Astrocyte (in vitro differentiated cells and primary cell): ENCODE measurements around the gene EPS8. TPM values are rescaled to one million over a fixed set of nuclear protein-coding genes. Genes with fewer than 3 reads are reported as not detected.
A peak's percentile ranks its signal among the peaks of the same experiment; 100 is the strongest.

Experiments used
- DNase-seq: peaks from one replicate; pipeline ENCODE4 v3.0.0-alpha.2; 2010; ENCODE audit warnings: low read depth
- FAIRE-seq: peaks from 2 replicates; lab custom pipeline; 2011; peaks lifted over from hg19 to GRCh38; lab: Jason Lieb, UNC
- H2AFZ ChIP-seq: 2 replicates; pipeline ENCODE4 v1.6.0; 2012; ENCODE audit warnings: low read depth, low read length, inconsistent platforms
- H3K27ac ChIP-seq: 2 replicates; pipeline ENCODE4 v1.5.1; 2011; ENCODE audit warnings: low read depth, low read length, inconsistent platforms
- H3K27me3 ChIP-seq: 2 replicates; pipeline ENCODE4 v1.6.0; 2011; ENCODE audit warnings: low read length, inconsistent platforms; ENCODE audit not compliant: insufficient read depth
- H3K36me3 ChIP-seq: 2 replicates; pipeline ENCODE4 v1.5.1; 2011; ENCODE audit warnings: low read length, inconsistent platforms; ENCODE audit not compliant: insufficient read depth
- H3K4me1 ChIP-seq: 2 replicates; pipeline ENCODE4 v1.5.1; 2011; ENCODE audit warnings: low read length, inconsistent platforms; ENCODE audit not compliant: insufficient read depth
- H3K4me2 ChIP-seq: 2 replicates; pipeline ENCODE4 v1.6.0; 2012; ENCODE audit warnings: low read length, inconsistent platforms
- H3K4me3 ChIP-seq: 2 replicates; pipeline ENCODE4 v1.5.1; 2011; ENCODE audit warnings: low read depth, mild to moderate bottlenecking, low read length, inconsistent platforms; ENCODE audit not compliant: insufficient read depth
- H3K79me2 ChIP-seq: 2 replicates; pipeline ENCODE4 v1.6.0; 2012; ENCODE audit warnings: mild to moderate bottlenecking, low read length, inconsistent platforms; ENCODE audit not compliant: insufficient read depth
- H3K9ac ChIP-seq: 2 replicates; pipeline ENCODE4 v1.6.0; 2012; ENCODE audit warnings: mild to moderate bottlenecking, low read length, inconsistent platforms
- H3K9me3 ChIP-seq: 2 replicates; pipeline ENCODE4 v1.5.1; 2012; ENCODE audit warnings: low read depth, mild to moderate bottlenecking, low read length, inconsistent platforms; ENCODE audit not compliant: insufficient read depth
- H4K20me1 ChIP-seq: 2 replicates; pipeline ENCODE4 v1.6.0; 2012; ENCODE audit warnings: low read length, inconsistent platforms; ENCODE audit not compliant: insufficient read depth
- H3K27ac Mint-ChIP-seq: one replicate; pipeline ENCODE4 v1.8.0; 2021; ENCODE audit warnings: mild to moderate bottlenecking, mixed read lengths; ENCODE audit not compliant: unreplicated experiment
- H3K27me3 Mint-ChIP-seq: one replicate; pipeline ENCODE4 v1.8.0; 2021; ENCODE audit warnings: low read depth, mixed read lengths; ENCODE audit not compliant: unreplicated experiment
- H3K36me3 Mint-ChIP-seq: one replicate; pipeline ENCODE4 v1.8.0; 2021; ENCODE audit warnings: low read depth, mixed read lengths; ENCODE audit not compliant: unreplicated experiment
- H3K4me1 Mint-ChIP-seq: one replicate; pipeline ENCODE4 v1.8.0; 2021; ENCODE audit warnings: low read depth, mixed read lengths; ENCODE audit not compliant: unreplicated experiment
- H3K4me3 Mint-ChIP-seq: one replicate; pipeline ENCODE4 v1.8.0; 2021; ENCODE audit warnings: mild to moderate bottlenecking, moderate library complexity, mixed read lengths; ENCODE audit not compliant: unreplicated experiment
- H3K9me3 Mint-ChIP-seq: one replicate; pipeline ENCODE4 v1.8.0; 2021; ENCODE audit warnings: mild to moderate bottlenecking, mixed read lengths; ENCODE audit not compliant: unreplicated experiment
- CTCF ChIP-seq: IDR thresholded peaks from 2 replicates; pipeline ENCODE4 v1.5.1; 2011; ENCODE audit warnings: low read depth, mild to moderate bottlenecking, inconsistent platforms, low read length, moderate library complexity; ENCODE audit not compliant: insufficient read depth
- EZH2 ChIP-seq: IDR thresholded peaks from 2 replicates; pipeline ENCODE4 v1.6.1; 2012; ENCODE audit warnings: mild to moderate bottlenecking, low read length, inconsistent platforms; ENCODE audit not compliant: insufficient read depth
- total RNA-seq: library from RNA; stranded (reverse); gene quantifications from 2 replicates; pipeline ENCODE4 v1.2.1, GENCODE V29; 2021

EPS8 gene
- total RNA-seq, 1 donor from 2014 or later, result 31.8 TPM

- Histone ChIP-seq H3K27ac (peak overlapping the region; percentile 71), H3K4me1 (peaks cover 40% of the 10 kb centered on the region), H3K9ac (peak overlapping the region; percentile 53), H2AFZ (no peak overlapping the region), H3K9me3 (no peaks in the 10 kb centered on the region), H3K27me3 (no peaks in the 10 kb centered on the region), H3K4me2 (peak overlapping the region; percentile 65), H4K20me1 (no peaks in the 10 kb centered on the region), H3K36me3 (no peaks in the 10 kb centered on the region), H3K4me3 (no peak overlapping the region), H3K79me2 (peaks cover 65% of the 10 kb centered on the region)
- Mint-ChIP-seq H3K27ac (peak overlapping the region; percentile 91), H3K4me1 (peaks cover 45% of the 10 kb centered on the region), H3K4me3 (no peak overlapping the region), H3K27me3 (no peaks in the 10 kb centered on the region), H3K36me3 (no peaks in the 10 kb centered on the region), H3K9me3 (no peaks in the 10 kb centered on the region)
- TF ChIP-seq CTCF (no peak), EZH2 (no peak)
- DNase-seq (no peak), FAIRE-seq (no peak)
These were observed 86.9 kb downstream of the EPS8 start for GRCh38 chr12:15702276-15702675.

- no peaks in the 10 kb centered on the region for H3K27me3 ChIP-seq
- H3K4me3 Mint-ChIP-seq, result no peak overlapping the region
- TF ChIP-seq CTCF (no peak), EZH2 (no peak)
- H3K4me1 ChIP-seq, result peaks cover 40% of the 10 kb centered on the region
- no peaks in the 10 kb centered on the region for H3K27me3 Mint-ChIP-seq
- H3K9me3 Mint-ChIP-seq, result no peaks in the 10 kb centered on the region
- H3K4me2 ChIP-seq, result peak overlapping the region; percentile 65
- H3K4me1 Mint-ChIP-seq, result peaks cover 46% of the 10 kb centered on the region
- no peaks in the 10 kb centered on the region for H3K36me3 ChIP-seq
- FAIRE-seq (peak; percentile 73), DNase-seq (peak; percentile 69)
- H3K9ac ChIP-seq, result peak overlapping the region; percentile 53
- peak overlapping the region; percentile 71 for H3K27ac ChIP-seq
- peaks cover 65% of the 10 kb centered on the region for H3K79me2 ChIP-seq
- H3K36me3 Mint-ChIP-seq, result no peaks in the 10 kb centered on the region
- no peaks in the 10 kb centered on the region for H4K20me1 ChIP-seq
- H3K4me3 ChIP-seq, result no peak overlapping the region
- peak overlapping the region; percentile 91 for H3K27ac Mint-ChIP-seq
- no peaks in the 10 kb centered on the region for H3K9me3 ChIP-seq
- H2AFZ ChIP-seq, result no peak overlapping the region
These were observed 87.5 kb downstream of the EPS8 start for GRCh38 chr12:15701631-15702156.

GRCh38 chr12:15701206-15701605, 88.0 kb downstream of the EPS8 start:
- Mint-ChIP-seq H3K9me3 (no peaks in the 10 kb centered on the region), H3K36me3 (no peaks in the 10 kb centered on the region), H3K27ac (peak overlapping the region; percentile 91), H3K4me1 (peaks cover 46% of the 10 kb centered on the region), H3K27me3 (no peaks in the 10 kb centered on the region), H3K4me3 (no peak overlapping the region)
- Histone ChIP-seq H3K9me3 (no peaks in the 10 kb centered on the region), H3K36me3 (no peaks in the 10 kb centered on the region), H3K9ac (peak overlapping the region; percentile 17), H3K4me1 (peaks cover 40% of the 10 kb centered on the region), H3K27me3 (no peaks in the 10 kb centered on the region), H2AFZ (no peak overlapping the region), H3K4me2 (peak overlapping the region; percentile 65), H3K79me2 (peaks cover 66% of the 10 kb centered on the region), H3K27ac (peak overlapping the region; percentile 71), H4K20me1 (no peaks in the 10 kb centered on the region), H3K4me3 (no peak overlapping the region)
- TF ChIP-seq EZH2 (no peak), CTCF (no peak)
- FAIRE-seq (peak; percentile 37), DNase-seq (peak; percentile 57)
